HUES64 (cell line): ENCODE data around the gene SPATA19.

ENCODE experiments used
- H3K27ac ChIP-seq: 2 replicates; pipeline ENCODE4 v1.7.0; 2013; ENCODE audit warnings: low read depth, low read length, inconsistent platforms
- H3K27me3 ChIP-seq: 2 replicates; pipeline ENCODE4 v1.6.1; 2013; ENCODE audit warnings: mild to moderate bottlenecking, low read length; ENCODE audit not compliant: insufficient read depth
- H3K36me3 ChIP-seq: 2 replicates; pipeline ENCODE4 v1.6.1; 2013; ENCODE audit warnings: mild to moderate bottlenecking, low read length; ENCODE audit not compliant: insufficient read depth
- H3K4me1 ChIP-seq: 2 replicates; pipeline ENCODE4 v1.6.1; 2013; ENCODE audit warnings: mild to moderate bottlenecking, low read length, moderate library complexity; ENCODE audit not compliant: insufficient read depth
- H3K4me3 ChIP-seq: 2 replicates; pipeline ENCODE4 v1.5.1; 2013; ENCODE audit warnings: mild to moderate bottlenecking, low read length, moderate library complexity
- H3K9ac ChIP-seq: 2 replicates; pipeline ENCODE4 v1.6.1; 2013; ENCODE audit warnings: mild to moderate bottlenecking, low read depth, low read length
- H3K9me3 ChIP-seq: 2 replicates; pipeline ENCODE4 v1.6.1; 2013; ENCODE audit warnings: low read depth, low read length; ENCODE audit not compliant: insufficient read depth
- WGBS: fragments of 150-250, 120-280 bp; methylation state at CpG from one replicate; pipeline ENCODE4 v1.1.7; 2013; ENCODE audit warnings: missing lambda C conversion rate; 5-methylcytosine and 5-hydroxymethylcytosine counted together

SPATA19 gene

DNA sequence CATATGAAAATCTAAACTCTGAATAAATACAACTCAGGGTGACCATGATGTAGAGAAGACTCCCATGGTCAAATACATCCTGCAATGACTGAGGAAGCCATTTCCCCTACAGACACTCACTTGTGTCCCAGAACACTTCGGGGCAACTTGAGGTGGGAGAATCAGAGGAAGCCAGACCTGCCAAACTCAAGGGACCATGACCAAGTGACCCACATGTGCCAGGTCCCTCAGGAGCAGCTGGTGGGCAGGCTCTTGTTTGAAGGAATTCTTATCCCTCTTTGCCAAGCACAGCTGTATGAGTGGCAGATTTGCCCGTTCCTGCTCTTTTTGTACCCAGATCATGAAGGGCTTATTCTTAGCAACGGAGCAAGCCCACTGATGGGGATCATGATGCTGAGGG, 17.8 kb downstream of the SPATA19 start:
- no peak overlapping the region for H3K4me3 ChIP-seq
- no peak overlapping the region for H3K9ac ChIP-seq
- no peaks in the 10 kb centered on the region for H3K9me3 ChIP-seq
- no peak overlapping the region for H3K27ac ChIP-seq
- WGBS: 98% methylated on average over 3 of the region's 3 CpGs
- H3K27me3 ChIP-seq: no peaks in the 10 kb centered on the region
- H3K4me1 ChIP-seq: no peaks in the 10 kb centered on the region
- H3K36me3 ChIP-seq: no peaks in the 10 kb centered on the region

DNA sequence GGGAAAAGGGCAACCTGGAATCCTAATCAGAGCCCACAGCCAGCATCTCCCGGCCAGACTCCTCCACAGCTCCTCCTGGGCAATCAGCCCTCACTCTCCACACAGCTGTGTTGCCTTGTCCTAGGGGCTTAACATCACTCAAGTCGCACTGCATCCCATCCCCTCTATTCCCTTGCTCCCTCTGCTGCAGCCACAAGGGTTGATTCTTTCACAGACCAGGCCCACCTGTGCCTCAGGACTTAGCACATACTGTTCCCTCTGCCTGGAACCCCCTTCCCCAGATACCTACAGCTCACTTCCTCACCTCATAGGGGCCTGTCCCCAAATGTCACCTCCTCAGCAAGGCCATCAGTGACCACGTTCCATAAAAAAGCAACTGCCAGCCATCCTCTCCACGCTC, 18.4 kb downstream of the SPATA19 start:
- WGBS: 86% methylated on average over 4 of the region's 4 CpGs

DNA sequence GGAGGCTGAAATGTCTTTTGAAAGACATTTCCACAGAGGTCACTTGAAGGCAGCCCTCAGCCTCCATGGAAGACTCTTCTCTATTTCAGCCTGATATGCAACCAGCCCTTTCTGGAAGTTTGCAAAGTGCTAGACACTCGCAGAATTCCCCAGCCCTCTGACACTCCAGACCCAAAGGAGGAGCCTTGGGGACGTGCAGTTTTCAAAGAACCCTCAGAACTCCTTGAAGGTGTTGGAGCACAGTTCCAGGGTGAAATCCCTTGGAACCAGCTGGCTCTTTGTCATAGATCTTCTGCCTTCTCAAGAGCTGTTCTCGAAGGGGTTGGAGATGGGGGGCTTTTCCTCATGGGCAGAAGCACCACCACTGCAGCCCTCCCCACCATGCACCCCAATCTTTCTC, 19.6 kb downstream of the SPATA19 start:
- Histone ChIP-seq H3K27me3 (no peaks in the 10 kb centered on the region), H3K9ac (no peak overlapping the region), H3K4me1 (no peaks in the 10 kb centered on the region), H3K4me3 (no peak overlapping the region), H3K9me3 (no peaks in the 10 kb centered on the region), H3K36me3 (no peaks in the 10 kb centered on the region), H3K27ac (no peak overlapping the region)
- 97% methylated on average over 3 of the region's 3 CpGs for WGBS

More for the DNA sequence above, 18.4 kb downstream of the SPATA19 start:
- H3K27me3 ChIP-seq: no peaks in the 10 kb centered on the region
- no peaks in the 10 kb centered on the region for H3K9me3 ChIP-seq
- H3K9ac ChIP-seq: no peak overlapping the region
- H3K4me3 ChIP-seq: no peak overlapping the region
- H3K36me3 ChIP-seq: no peaks in the 10 kb centered on the region
- no peaks in the 10 kb centered on the region for H3K4me1 ChIP-seq
- no peak overlapping the region for H3K27ac ChIP-seq

DNA sequence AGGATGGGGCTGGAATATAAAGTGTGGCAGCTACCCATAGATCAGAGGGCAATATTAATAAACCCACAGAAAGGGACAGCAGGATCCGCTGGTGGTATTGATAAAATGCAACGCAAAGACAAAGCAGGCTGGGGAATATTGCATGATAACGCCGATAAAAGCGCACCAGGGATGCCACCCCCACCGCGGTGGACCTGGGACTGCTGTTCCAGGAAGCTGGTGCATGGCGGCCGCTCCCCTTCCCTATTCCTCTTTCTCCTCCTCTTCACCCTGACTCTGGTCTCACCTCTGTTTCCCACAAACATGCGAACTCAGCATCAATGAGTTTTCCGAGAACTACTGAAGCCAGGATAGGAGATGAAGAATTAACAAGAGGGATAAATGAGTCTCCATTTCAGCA, 20.2 kb downstream of the SPATA19 start:
- no peak overlapping the region for H3K27ac ChIP-seq
- no peaks in the 10 kb centered on the region for H3K27me3 ChIP-seq
- H3K4me1 ChIP-seq: no peaks in the 10 kb centered on the region
- no peaks in the 10 kb centered on the region for H3K9me3 ChIP-seq
- no peak overlapping the region for H3K4me3 ChIP-seq
- H3K9ac ChIP-seq: no peak overlapping the region
- H3K36me3 ChIP-seq: no peaks in the 10 kb centered on the region
- WGBS: 95% methylated on average over 11 of the region's 11 CpGs

DNA sequence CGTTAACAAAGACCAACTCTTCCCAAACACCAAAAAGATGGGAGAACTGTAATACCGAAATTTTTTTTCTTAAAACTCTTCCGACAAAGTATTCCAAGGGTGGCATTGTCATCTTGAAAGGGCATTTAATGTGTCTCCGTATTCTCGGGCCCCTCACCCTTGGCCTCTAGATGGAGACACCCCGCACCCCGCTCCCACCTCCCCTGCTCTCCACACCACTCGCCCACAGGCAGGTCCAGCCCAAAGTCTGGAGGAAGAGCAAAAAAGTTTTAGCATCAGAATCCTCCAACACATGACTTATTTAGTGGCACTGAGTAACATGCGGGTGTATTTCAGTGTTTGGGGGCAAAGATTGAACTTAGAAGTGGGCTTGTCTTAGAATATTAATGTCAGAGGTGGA, 20.7 kb downstream of the SPATA19 start:
- no peaks in the 10 kb centered on the region for H3K4me1 ChIP-seq
- no peaks in the 10 kb centered on the region for H3K27me3 ChIP-seq
- H3K4me3 ChIP-seq: no peak overlapping the region
- H3K27ac ChIP-seq: no peak overlapping the region
- no peak overlapping the region for H3K9ac ChIP-seq
- H3K36me3 ChIP-seq: no peaks in the 10 kb centered on the region
- 88% methylated on average over 8 of the region's 9 CpGs for WGBS
- no peaks in the 10 kb centered on the region for H3K9me3 ChIP-seq

DNA sequence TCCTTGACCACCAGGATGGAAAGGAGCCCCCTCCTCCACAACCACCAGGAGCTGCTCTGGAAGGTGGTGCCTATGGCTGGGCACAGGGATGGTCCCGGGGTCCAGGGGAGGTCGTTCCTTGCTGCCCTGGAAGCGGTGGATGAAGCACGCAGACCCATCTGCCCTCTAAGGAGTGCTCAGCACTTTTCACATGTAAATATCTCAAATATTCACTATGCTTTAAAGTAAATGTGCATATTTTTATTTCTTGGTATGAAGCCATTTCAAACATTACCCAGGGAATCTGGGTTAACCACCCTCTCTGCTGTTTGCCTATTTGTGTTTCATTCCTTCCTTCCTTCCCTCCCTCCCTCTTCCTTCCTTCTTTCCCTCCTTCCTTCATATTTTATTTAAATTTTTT, 21.7 kb downstream of the SPATA19 start:
- H3K4me3 ChIP-seq: no peak overlapping the region

DNA sequence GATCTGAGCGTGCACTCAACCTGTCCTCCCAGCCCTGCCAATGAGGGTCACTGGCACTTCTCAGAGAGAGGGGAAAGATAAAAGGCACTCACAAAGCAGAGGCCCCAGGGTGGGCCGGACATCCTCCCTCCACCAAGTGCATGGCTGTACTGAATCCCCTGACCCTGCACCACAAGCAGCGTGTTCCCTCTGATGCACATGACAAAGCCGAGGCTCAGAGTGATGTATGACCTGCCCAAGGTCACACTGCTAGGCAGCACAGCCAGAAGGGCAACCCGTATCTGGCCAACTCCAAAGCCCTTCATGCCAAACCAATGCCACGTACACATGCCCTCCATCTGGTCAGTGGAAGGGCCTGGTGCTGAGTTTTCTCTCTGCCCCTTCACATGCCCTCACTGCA, 22.1 kb downstream of the SPATA19 start:
- H3K4me3 ChIP-seq: no peak overlapping the region
- no peaks in the 10 kb centered on the region for H3K36me3 ChIP-seq
- no peaks in the 10 kb centered on the region for H3K4me1 ChIP-seq
- H3K9me3 ChIP-seq: no peaks in the 10 kb centered on the region
- no peaks in the 10 kb centered on the region for H3K27me3 ChIP-seq
- no peak overlapping the region for H3K9ac ChIP-seq
- 88% methylated on average over 6 of the region's 6 CpGs for WGBS
- no peak overlapping the region for H3K27ac ChIP-seq

More for the DNA sequence above, 21.7 kb downstream of the SPATA19 start:
- Histone ChIP-seq H3K27ac (no peak overlapping the region), H3K9me3 (no peaks in the 10 kb centered on the region), H3K36me3 (no peaks in the 10 kb centered on the region), H3K9ac (no peak overlapping the region), H3K27me3 (no peaks in the 10 kb centered on the region), H3K4me1 (no peaks in the 10 kb centered on the region)
- WGBS: 90% methylated on average over 4 of the region's 4 CpGs

DNA sequence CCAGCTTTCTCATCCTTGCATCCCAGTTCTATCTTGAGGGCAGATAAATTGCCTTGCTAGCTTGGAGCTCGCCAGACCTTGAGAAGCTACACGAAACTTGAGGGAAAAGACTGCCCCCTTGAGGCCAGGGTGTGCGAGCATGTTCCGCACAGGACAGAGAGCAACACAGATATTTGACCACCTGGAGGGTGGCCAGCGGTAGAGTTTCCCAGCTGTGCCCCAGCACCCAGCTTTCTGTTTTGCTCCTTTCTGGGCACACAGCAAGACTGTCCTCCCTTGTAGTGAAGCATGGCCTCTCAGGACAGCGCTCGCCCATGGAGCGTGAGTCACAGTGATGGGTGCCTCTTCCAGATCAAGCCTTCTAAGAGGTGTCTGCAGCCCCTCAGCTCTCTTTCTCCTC, 23.5 kb downstream of the SPATA19 start:
- Histone ChIP-seq H3K27ac (no peak overlapping the region), H3K9ac (no peak overlapping the region), H3K9me3 (no peaks in the 10 kb centered on the region), H3K4me3 (no peak overlapping the region), H3K27me3 (no peaks in the 10 kb centered on the region), H3K4me1 (no peaks in the 10 kb centered on the region), H3K36me3 (no peaks in the 10 kb centered on the region)
- WGBS: 46% methylated on average over 8 of the region's 8 CpGs

DNA sequence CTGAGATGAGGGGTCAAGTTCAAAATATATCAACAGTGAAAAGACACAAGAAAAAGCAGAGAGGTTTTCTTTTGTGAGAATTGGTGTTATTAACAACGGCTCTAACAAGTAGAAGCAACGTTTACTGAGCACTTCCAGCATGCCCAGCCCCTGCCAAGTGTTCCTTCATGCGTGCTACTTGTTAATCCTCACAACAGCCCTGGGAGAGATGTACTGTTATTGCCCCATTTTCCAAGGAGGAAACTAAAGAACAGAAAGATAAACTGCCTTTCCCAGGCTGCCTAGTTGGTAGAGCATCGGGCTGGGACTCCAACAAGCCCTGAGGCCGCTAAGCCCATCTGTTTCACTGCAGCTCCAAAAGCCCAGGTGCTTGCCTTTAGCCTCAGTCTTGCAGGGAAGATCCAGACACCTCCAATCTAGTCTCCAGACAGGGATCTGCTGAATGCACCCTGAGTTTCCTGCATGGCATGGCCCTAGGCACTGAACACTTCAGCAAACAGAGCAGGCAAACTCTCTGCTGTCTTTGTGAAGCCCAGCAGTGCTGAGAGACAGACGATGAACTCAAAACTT, 25.5 kb downstream of the SPATA19 start:
- Histone ChIP-seq H3K4me3 (no peak overlapping the region), H3K4me1 (no peaks in the 10 kb centered on the region), H3K9me3 (no peaks in the 10 kb centered on the region), H3K27ac (no peak overlapping the region), H3K9ac (no peak overlapping the region), H3K36me3 (no peaks in the 10 kb centered on the region), H3K27me3 (no peaks in the 10 kb centered on the region)
- WGBS: 93% methylated on average over 6 of the region's 6 CpGs

DNA sequence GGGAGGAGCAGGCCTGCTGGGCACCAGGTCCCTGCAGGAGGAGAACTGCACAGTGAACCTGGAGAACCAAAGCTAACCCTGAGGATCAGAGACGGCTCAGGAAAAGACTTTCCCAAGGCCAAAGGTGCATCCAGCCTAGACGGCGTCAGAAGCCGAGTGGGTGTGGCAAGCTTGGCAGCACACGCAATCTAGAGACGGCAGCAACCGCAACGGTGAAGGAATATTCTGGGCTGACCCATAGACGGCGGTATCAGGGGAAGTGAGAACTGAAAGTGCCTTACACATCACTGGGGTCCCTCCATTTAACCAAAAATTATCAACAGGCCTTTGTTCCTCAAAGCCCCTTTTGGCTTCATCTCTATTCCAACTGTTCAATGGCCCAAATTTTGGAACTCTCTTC, 26.2 kb downstream of the SPATA19 start:
- Histone ChIP-seq H3K9ac (no peak overlapping the region), H3K9me3 (no peaks in the 10 kb centered on the region), H3K36me3 (no peaks in the 10 kb centered on the region), H3K27me3 (no peaks in the 10 kb centered on the region), H3K4me1 (no peaks in the 10 kb centered on the region), H3K27ac (no peak overlapping the region), H3K4me3 (no peak overlapping the region)
- WGBS: 95% methylated on average over 10 of the region's 10 CpGs

DNA sequence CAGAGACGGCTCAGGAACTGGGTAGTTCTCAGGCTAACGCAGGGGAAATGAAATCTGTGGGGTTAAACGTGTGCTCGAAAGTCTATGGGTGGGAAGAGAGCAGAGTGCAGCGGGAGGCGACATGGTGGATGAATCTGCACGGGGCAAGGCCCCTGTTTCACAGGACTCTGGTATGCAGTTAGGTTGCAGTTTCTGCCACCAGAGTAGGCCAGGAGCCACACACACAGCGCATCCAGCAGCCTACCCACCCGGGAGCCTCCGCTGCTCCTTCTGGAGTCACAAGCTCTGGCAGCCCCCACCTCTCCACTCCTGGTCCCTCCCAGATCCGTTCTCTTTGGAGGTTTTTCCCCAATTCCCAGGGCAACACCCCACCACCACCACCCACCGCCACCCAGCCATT, 27.0 kb downstream of the SPATA19 start:
- no peaks in the 10 kb centered on the region for H3K36me3 ChIP-seq
- no peaks in the 10 kb centered on the region for H3K4me1 ChIP-seq
- H3K27ac ChIP-seq: no peak overlapping the region
- no peak overlapping the region for H3K9ac ChIP-seq
- H3K27me3 ChIP-seq: no peaks in the 10 kb centered on the region
- 93% methylated on average over 12 of the region's 12 CpGs for WGBS
- H3K9me3 ChIP-seq: no peaks in the 10 kb centered on the region
- H3K4me3 ChIP-seq: no peak overlapping the region

DNA sequence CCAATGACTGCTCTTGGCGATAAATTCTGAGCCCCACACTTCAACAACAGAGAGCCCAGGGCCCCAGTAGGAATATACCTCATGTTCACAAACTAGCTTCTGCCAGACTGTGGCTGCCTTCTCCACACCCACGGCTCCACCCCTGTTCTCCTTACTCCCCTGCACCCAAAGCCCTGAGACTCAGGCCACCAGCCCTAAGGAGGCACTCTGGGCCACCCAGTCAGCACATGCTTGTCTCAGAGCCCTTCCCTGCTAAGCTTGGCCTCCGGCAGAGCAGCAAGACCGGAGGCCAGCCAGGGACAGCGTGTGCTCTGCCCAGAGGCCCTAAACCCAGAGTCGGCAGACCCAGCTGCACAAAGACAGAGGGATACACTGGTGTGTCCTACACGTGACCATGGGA, 27.9 kb downstream of the SPATA19 start:
- no peaks in the 10 kb centered on the region for H3K36me3 ChIP-seq
- WGBS: 93% methylated on average over 7 of the region's 7 CpGs
- no peaks in the 10 kb centered on the region for H3K27me3 ChIP-seq
- no peak overlapping the region for H3K27ac ChIP-seq
- H3K4me3 ChIP-seq: no peak overlapping the region
- no peaks in the 10 kb centered on the region for H3K9me3 ChIP-seq
- no peak overlapping the region for H3K9ac ChIP-seq
- peaks cover under 1% of the 10 kb centered on the region for H3K4me1 ChIP-seq
